ENCODE results near the gene UBASH3B. TPM values are rescaled to one million over a fixed set of nuclear protein-coding genes. Genes with fewer than 3 reads are reported as not detected.

Gene UBASH3B, protein sequence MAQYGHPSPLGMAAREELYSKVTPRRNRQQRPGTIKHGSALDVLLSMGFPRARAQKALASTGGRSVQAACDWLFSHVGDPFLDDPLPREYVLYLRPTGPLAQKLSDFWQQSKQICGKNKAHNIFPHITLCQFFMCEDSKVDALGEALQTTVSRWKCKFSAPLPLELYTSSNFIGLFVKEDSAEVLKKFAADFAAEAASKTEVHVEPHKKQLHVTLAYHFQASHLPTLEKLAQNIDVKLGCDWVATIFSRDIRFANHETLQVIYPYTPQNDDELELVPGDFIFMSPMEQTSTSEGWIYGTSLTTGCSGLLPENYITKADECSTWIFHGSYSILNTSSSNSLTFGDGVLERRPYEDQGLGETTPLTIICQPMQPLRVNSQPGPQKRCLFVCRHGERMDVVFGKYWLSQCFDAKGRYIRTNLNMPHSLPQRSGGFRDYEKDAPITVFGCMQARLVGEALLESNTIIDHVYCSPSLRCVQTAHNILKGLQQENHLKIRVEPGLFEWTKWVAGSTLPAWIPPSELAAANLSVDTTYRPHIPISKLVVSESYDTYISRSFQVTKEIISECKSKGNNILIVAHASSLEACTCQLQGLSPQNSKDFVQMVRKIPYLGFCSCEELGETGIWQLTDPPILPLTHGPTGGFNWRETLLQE
- total RNA-seq, result 25.7 TPM

DNA sequence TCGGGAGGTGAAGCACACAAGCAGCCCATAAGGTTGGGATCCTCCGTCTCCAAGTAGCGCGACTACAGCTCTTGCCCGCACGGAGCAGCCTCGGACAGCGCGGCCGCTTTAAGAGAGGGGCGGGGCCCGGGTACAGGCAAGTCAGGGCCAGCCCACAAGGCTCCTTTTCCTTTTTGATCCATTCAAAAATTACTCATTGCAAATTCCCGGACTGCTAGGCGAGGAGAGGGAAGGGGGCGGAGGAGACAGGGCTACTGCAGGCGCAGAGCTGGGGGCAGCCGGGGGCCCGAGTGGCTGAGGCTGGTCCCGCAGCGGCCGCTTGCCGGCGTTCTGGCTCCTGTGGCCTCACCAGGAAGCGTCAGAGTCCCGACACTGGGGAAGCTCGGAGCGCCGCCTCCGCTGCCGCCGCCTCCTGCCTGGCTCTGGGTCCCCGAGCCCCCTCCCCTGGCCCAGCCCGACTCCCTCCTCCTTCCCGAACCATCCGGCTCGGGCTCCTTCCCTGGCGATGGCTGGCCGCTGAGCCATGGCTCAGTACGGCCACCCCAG lies at the start of gene UBASH3B:
UBASH3B (plus strand) TSS at position 196 of the 546 bp plus-strand sequence; CDS start at position 524, 328 bp downstream.

Small RNAs within 50 kb of the gene (small RNA-seq; reads per million reads assigned to genes)
- not detected for gene RF01210 (ENCODE audit: low replicate concordance)

Other genes with a start within 250 kb of the UBASH3B start
- not detected for gene CRTAM, start 182.8 kb downstream of the UBASH3B start, total RNA-seq
- 16.0 TPM for gene JHY, start 227.0 kb downstream of the UBASH3B start, total RNA-seq

Data from parietal lobe (tissue), 2 donors.